Astrocyte (in vitro differentiated cells and primary cell): Measurements from ENCODE around the gene TES. TPM values are rescaled to one million over a fixed set of nuclear protein-coding genes. Genes with fewer than 3 reads are reported as not detected.

Experiments
- DNase-seq: peaks from one replicate; pipeline ENCODE4 v3.0.0-alpha.2; 2010; ENCODE audit warnings: low read depth
- FAIRE-seq: peaks from 2 replicates; lab custom pipeline; 2011; peaks lifted over from hg19 to GRCh38; lab: Jason Lieb, UNC
- H2AFZ ChIP-seq: 2 replicates; pipeline ENCODE4 v1.6.0; 2012; ENCODE audit warnings: low read depth, low read length, inconsistent platforms
- H3K27ac ChIP-seq: 2 replicates; pipeline ENCODE4 v1.5.1; 2011; ENCODE audit warnings: low read depth, low read length, inconsistent platforms
- H3K27me3 ChIP-seq: 2 replicates; pipeline ENCODE4 v1.6.0; 2011; ENCODE audit warnings: low read length, inconsistent platforms; ENCODE audit not compliant: insufficient read depth
- H3K36me3 ChIP-seq: 2 replicates; pipeline ENCODE4 v1.5.1; 2011; ENCODE audit warnings: low read length, inconsistent platforms; ENCODE audit not compliant: insufficient read depth
- H3K4me1 ChIP-seq: 2 replicates; pipeline ENCODE4 v1.5.1; 2011; ENCODE audit warnings: low read length, inconsistent platforms; ENCODE audit not compliant: insufficient read depth
- H3K4me2 ChIP-seq: 2 replicates; pipeline ENCODE4 v1.6.0; 2012; ENCODE audit warnings: low read length, inconsistent platforms
- H3K4me3 ChIP-seq: 2 replicates; pipeline ENCODE4 v1.5.1; 2011; ENCODE audit warnings: low read depth, mild to moderate bottlenecking, low read length, inconsistent platforms; ENCODE audit not compliant: insufficient read depth
- H3K79me2 ChIP-seq: 2 replicates; pipeline ENCODE4 v1.6.0; 2012; ENCODE audit warnings: mild to moderate bottlenecking, low read length, inconsistent platforms; ENCODE audit not compliant: insufficient read depth
- H3K9ac ChIP-seq: 2 replicates; pipeline ENCODE4 v1.6.0; 2012; ENCODE audit warnings: mild to moderate bottlenecking, low read length, inconsistent platforms
- H3K9me3 ChIP-seq: 2 replicates; pipeline ENCODE4 v1.5.1; 2012; ENCODE audit warnings: low read depth, mild to moderate bottlenecking, low read length, inconsistent platforms; ENCODE audit not compliant: insufficient read depth
- H4K20me1 ChIP-seq: 2 replicates; pipeline ENCODE4 v1.6.0; 2012; ENCODE audit warnings: low read length, inconsistent platforms; ENCODE audit not compliant: insufficient read depth
- H3K27ac Mint-ChIP-seq: one replicate; pipeline ENCODE4 v1.8.0; 2021; ENCODE audit warnings: mild to moderate bottlenecking, mixed read lengths; ENCODE audit not compliant: unreplicated experiment
- H3K27me3 Mint-ChIP-seq: one replicate; pipeline ENCODE4 v1.8.0; 2021; ENCODE audit warnings: low read depth, mixed read lengths; ENCODE audit not compliant: unreplicated experiment
- H3K36me3 Mint-ChIP-seq: one replicate; pipeline ENCODE4 v1.8.0; 2021; ENCODE audit warnings: low read depth, mixed read lengths; ENCODE audit not compliant: unreplicated experiment
- H3K4me1 Mint-ChIP-seq: one replicate; pipeline ENCODE4 v1.8.0; 2021; ENCODE audit warnings: low read depth, mixed read lengths; ENCODE audit not compliant: unreplicated experiment
- H3K4me3 Mint-ChIP-seq: one replicate; pipeline ENCODE4 v1.8.0; 2021; ENCODE audit warnings: mild to moderate bottlenecking, moderate library complexity, mixed read lengths; ENCODE audit not compliant: unreplicated experiment
- H3K9me3 Mint-ChIP-seq: one replicate; pipeline ENCODE4 v1.8.0; 2021; ENCODE audit warnings: mild to moderate bottlenecking, mixed read lengths; ENCODE audit not compliant: unreplicated experiment
- CTCF ChIP-seq: IDR thresholded peaks from 2 replicates; pipeline ENCODE4 v1.5.1; 2011; ENCODE audit warnings: low read depth, mild to moderate bottlenecking, inconsistent platforms, low read length, moderate library complexity; ENCODE audit not compliant: insufficient read depth
- EZH2 ChIP-seq: IDR thresholded peaks from 2 replicates; pipeline ENCODE4 v1.6.1; 2012; ENCODE audit warnings: mild to moderate bottlenecking, low read length, inconsistent platforms; ENCODE audit not compliant: insufficient read depth
- total RNA-seq: library from RNA; stranded (reverse); gene quantifications from 2 replicates; pipeline ENCODE4 v1.2.1, GENCODE V29; 2021

The TES gene
- total RNA-seq, 1 donor from 2014 or later, result 179 TPM

DNA sequence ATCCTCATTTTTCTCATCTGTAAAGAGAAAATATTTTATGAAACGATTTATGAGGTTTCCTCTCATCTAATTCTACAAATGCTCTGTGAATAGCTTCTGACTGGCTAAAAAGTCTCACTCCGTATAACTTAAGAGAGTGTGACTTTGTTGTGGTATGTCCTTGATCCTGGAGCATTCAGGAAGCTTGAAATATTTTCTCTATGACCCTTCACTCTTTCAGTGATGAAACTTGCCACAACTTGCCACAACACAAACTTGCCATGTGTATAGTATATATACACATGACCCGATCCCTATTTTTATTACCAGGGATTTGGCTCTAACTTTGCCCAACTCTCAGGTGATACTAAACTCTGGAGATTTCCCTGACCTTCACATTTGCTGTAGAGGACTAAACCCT lies 74.1 kb downstream of the TES start:
- H3K27ac ChIP-seq, result no peak overlapping the region
- peak overlapping the region; percentile 67 for H3K27ac Mint-ChIP-seq
- FAIRE-seq, result no peak

GRCh38 chr7:116285252-116285651 lies 74.9 kb downstream of the TES start:
- peaks cover 13% of the 10 kb centered on the region for H3K4me1 Mint-ChIP-seq
- no peak overlapping the region for H3K27ac ChIP-seq
- H3K36me3 ChIP-seq, result no peaks in the 10 kb centered on the region
- H3K4me3 ChIP-seq, result no peak overlapping the region
- H3K9me3 Mint-ChIP-seq, result no peaks in the 10 kb centered on the region
- TF ChIP-seq EZH2 (no peak), CTCF (no peak)
- no peak overlapping the region for H3K4me2 ChIP-seq
- no peaks in the 10 kb centered on the region for H3K79me2 ChIP-seq
- H4K20me1 ChIP-seq, result no peaks in the 10 kb centered on the region
- FAIRE-seq, result no peak
- H3K4me1 ChIP-seq, result peaks cover 3% of the 10 kb centered on the region
- H3K9me3 ChIP-seq, result no peaks in the 10 kb centered on the region
- H3K27me3 ChIP-seq, result no peaks in the 10 kb centered on the region
- peaks cover 3% of the 10 kb centered on the region for H3K36me3 Mint-ChIP-seq
- H3K9ac ChIP-seq, result no peak overlapping the region
- H2AFZ ChIP-seq, result no peak overlapping the region
- DNase-seq, result no peak
- H3K27ac Mint-ChIP-seq, result no peak overlapping the region
- no peak overlapping the region for H3K4me3 Mint-ChIP-seq
- H3K27me3 Mint-ChIP-seq, result no peaks in the 10 kb centered on the region

More for the DNA sequence above, 74.1 kb downstream of the TES start:
- H3K9ac ChIP-seq, result no peak overlapping the region
- Mint-ChIP-seq H3K27me3 (no peaks in the 10 kb centered on the region), H3K36me3 (no peaks in the 10 kb centered on the region), H3K4me1 (peaks cover 13% of the 10 kb centered on the region), H3K9me3 (no peaks in the 10 kb centered on the region), H3K4me3 (no peak overlapping the region)
- no peak for TF ChIP-seq CTCF
- TF ChIP-seq EZH2, result no peak
- no peaks in the 10 kb centered on the region for H4K20me1 ChIP-seq
- H3K27me3 ChIP-seq, result no peaks in the 10 kb centered on the region
- H3K9me3 ChIP-seq, result no peaks in the 10 kb centered on the region
- no peak overlapping the region for H2AFZ ChIP-seq
- H3K4me3 ChIP-seq, result no peak overlapping the region
- no peak for DNase-seq
- H3K4me2 ChIP-seq, result no peak overlapping the region
- H3K4me1 ChIP-seq, result peaks cover 3% of the 10 kb centered on the region
- H3K79me2 ChIP-seq, result peaks cover 2% of the 10 kb centered on the region
- H3K36me3 ChIP-seq, result no peaks in the 10 kb centered on the region

DNA sequence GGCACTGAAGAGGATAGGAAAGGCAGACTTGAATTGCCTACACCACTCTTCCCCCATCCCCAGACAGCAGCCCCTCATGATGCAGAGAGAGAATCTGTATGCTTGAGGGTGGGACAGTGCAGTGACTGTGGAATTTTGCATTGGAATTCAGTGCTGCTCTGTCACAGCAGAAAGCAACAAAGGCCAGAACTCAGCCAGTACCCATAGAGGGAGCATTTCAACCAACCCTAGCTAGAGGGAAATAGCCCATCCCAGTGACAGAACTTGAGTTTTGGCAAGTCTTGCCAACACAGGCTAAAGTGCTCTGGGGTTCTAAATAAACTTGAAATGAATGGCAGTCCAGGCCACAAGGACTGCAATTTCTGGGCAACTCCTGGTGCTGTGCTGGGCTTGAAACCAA lies 80.4 kb downstream of the TES start:
- H3K4me1 Mint-ChIP-seq, result peaks cover 2% of the 10 kb centered on the region
- H3K79me2 ChIP-seq, result peaks cover 17% of the 10 kb centered on the region
- H2AFZ ChIP-seq, result no peak overlapping the region
- no peak overlapping the region for H3K4me2 ChIP-seq
- H3K27ac ChIP-seq, result no peak overlapping the region
- H3K4me3 ChIP-seq, result no peak overlapping the region
- H3K36me3 ChIP-seq, result no peaks in the 10 kb centered on the region
- no peak overlapping the region for H3K4me3 Mint-ChIP-seq
- H3K4me1 ChIP-seq, result peaks cover 3% of the 10 kb centered on the region
- DNase-seq (no peak), FAIRE-seq (no peak)
- H3K9ac ChIP-seq, result no peak overlapping the region
- H4K20me1 ChIP-seq, result no peaks in the 10 kb centered on the region
- H3K27ac Mint-ChIP-seq, result no peak overlapping the region
- H3K9me3 ChIP-seq, result no peaks in the 10 kb centered on the region
- H3K27me3 Mint-ChIP-seq, result no peaks in the 10 kb centered on the region
- no peaks in the 10 kb centered on the region for H3K27me3 ChIP-seq
- no peak for TF ChIP-seq CTCF
- no peak for TF ChIP-seq EZH2
- H3K36me3 Mint-ChIP-seq, result peaks cover 3% of the 10 kb centered on the region
- H3K9me3 Mint-ChIP-seq, result peaks cover 7% of the 10 kb centered on the region
